Trophoblast cell (in vitro differentiated cells and primary cell): Measurements from ENCODE around the gene MGA.

Source experiments
- DNase-seq, 2 donors: peaks; one replicate each; pipeline ENCODE4 v3.0.0-alpha.2; 2016
- H2AFZ ChIP-seq: 2 replicates; pipeline ENCODE4 v1.6.1; 2013; ENCODE audit warnings: low read length, moderate library complexity, mild to moderate bottlenecking; ENCODE audit not compliant: insufficient read depth, poor library complexity
- H2AK5ac ChIP-seq: 2 replicates; pipeline ENCODE4 v1.6.1; 2013; ENCODE audit warnings: mild to moderate bottlenecking, low read length
- H2BK120ac ChIP-seq: 2 replicates; pipeline ENCODE4 v1.6.1; 2013; ENCODE audit warnings: low read length, mild to moderate bottlenecking, moderate library complexity; ENCODE audit not compliant: insufficient read depth, poor library complexity
- H2BK12ac ChIP-seq: 2 replicates; pipeline ENCODE4 v1.6.1; 2013; ENCODE audit warnings: mild to moderate bottlenecking, low read length, moderate library complexity
- H2BK5ac ChIP-seq: 2 replicates; pipeline ENCODE4 v1.6.1; 2013; ENCODE audit warnings: low read length, low read depth, moderate library complexity, mild to moderate bottlenecking; ENCODE audit not compliant: poor library complexity
- H3K14ac ChIP-seq: 2 replicates; pipeline ENCODE4 v1.6.1; 2013; ENCODE audit warnings: mild to moderate bottlenecking, low read length
- H3K18ac ChIP-seq: 2 replicates; pipeline ENCODE4 v1.6.1; 2013; ENCODE audit warnings: mild to moderate bottlenecking, low read length
- H3K23ac ChIP-seq: 2 replicates; pipeline ENCODE4 v1.6.1; 2013; ENCODE audit warnings: low read length
- H3K27ac ChIP-seq: 2 replicates; pipeline ENCODE4 v1.5.1; 2013; ENCODE audit warnings: low read depth, mild to moderate bottlenecking, inconsistent platforms, low read length, moderate library complexity
- H3K27me3 ChIP-seq: 2 replicates; pipeline ENCODE4 v1.6.1; 2013; ENCODE audit warnings: inconsistent platforms, mild to moderate bottlenecking, low read length, moderate library complexity; ENCODE audit not compliant: insufficient read depth
- H3K36me3 ChIP-seq, 2 experiments: 1 replicate in 1 of 2; 2 replicates in 1 of 2; pipeline ENCODE4 v1.6.1; 2013; ENCODE audit warnings: low read length in 2 of 2, mild to moderate bottlenecking in 2 of 2, moderate library complexity in 1 of 2; ENCODE audit not compliant: insufficient read depth in 2 of 2, control insufficient read depth in 1 of 2
- H3K4ac ChIP-seq: 2 replicates; pipeline ENCODE4 v1.6.1; 2013; ENCODE audit warnings: low read depth, mild to moderate bottlenecking, low read length, moderate library complexity
- H3K4me1 ChIP-seq, 2 experiments: 1 replicate in 1 of 2; 2 replicates in 1 of 2; pipeline ENCODE4 v1.6.1; 2013; ENCODE audit warnings: low read length in 2 of 2, mild to moderate bottlenecking in 2 of 2, moderate library complexity in 1 of 2; ENCODE audit not compliant: insufficient read depth in 2 of 2, control insufficient read depth in 1 of 2
- H3K4me2 ChIP-seq: 2 replicates; pipeline ENCODE4 v1.6.1; 2013; ENCODE audit warnings: inconsistent platforms, mild to moderate bottlenecking, low read length, moderate library complexity
- H3K4me3 ChIP-seq: 2 replicates; pipeline ENCODE4 v1.5.1; 2013; ENCODE audit warnings: mild to moderate bottlenecking, low read depth, low read length, inconsistent platforms
- H3K79me1 ChIP-seq: one replicate; pipeline ENCODE4 v1.6.1; 2013; ENCODE audit warnings: low read length
- H3K79me2 ChIP-seq: 2 replicates; pipeline ENCODE4 v1.6.1; 2013; ENCODE audit warnings: low read length, mild to moderate bottlenecking; ENCODE audit not compliant: control insufficient read depth, insufficient read depth, poor library complexity
- H3K9ac ChIP-seq: 2 replicates; pipeline ENCODE4 v1.6.1; 2013; ENCODE audit warnings: mild to moderate bottlenecking, low read length
- H3K9me3 ChIP-seq: 2 replicates; pipeline ENCODE4 v1.6.1; 2013; ENCODE audit warnings: low read depth, mild to moderate bottlenecking, control low read depth, inconsistent platforms, low read length; ENCODE audit not compliant: insufficient read depth
- H4K12ac ChIP-seq: 2 replicates; pipeline ENCODE4 v1.6.1; 2013; ENCODE audit warnings: low read depth, mild to moderate bottlenecking, low read length, moderate library complexity
- H4K8ac ChIP-seq: 2 replicates; pipeline ENCODE4 v1.6.1; 2013; ENCODE audit warnings: low read depth, mild to moderate bottlenecking, low read length, moderate library complexity
- H4K91ac ChIP-seq: one replicate; pipeline ENCODE4 v1.6.1; 2013; ENCODE audit warnings: low read depth, mild to moderate bottlenecking, low read length, moderate library complexity
- WGBS: extraction: QIAGEN DNeasy Blood & Tissue Kit; methylation state at CpG from one replicate; pipeline ENCODE4 v1.1.7; 2013; ENCODE audit warnings: missing lambda C conversion rate; ENCODE audit not compliant: insufficient read length, insufficient coverage; ENCODE audit errors: extremely low coverage; 5-methylcytosine and 5-hydroxymethylcytosine counted together

Gene MGA

DNA sequence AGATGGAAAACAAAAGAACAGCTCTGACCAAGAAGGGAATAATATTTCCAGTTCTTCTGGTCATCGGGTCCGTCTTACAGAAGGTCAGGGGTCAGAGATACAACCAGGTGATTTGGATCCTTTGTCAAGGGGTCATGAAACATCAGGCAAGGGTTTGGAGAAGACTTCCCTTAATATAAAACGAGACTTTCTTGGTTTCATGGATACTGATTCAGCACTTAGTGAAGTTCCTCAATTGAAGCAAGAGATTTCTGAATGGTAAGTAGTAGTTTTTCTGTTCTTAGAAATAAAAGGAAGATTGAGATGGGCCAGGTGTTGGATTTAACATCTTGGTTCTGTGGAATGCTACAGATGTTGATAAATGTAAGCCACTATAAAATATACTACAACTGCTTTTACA, 9.5 kb downstream of the MGA start:
- Histone ChIP-seq H2BK5ac (no peak overlapping the region), H3K27me3 (no peaks in the 10 kb centered on the region), H3K4me1 (no peaks in the 10 kb centered on the region), H3K4me2 (no peak overlapping the region), H3K4ac (no peak overlapping the region), H3K18ac (no peak overlapping the region), H2BK120ac (no peak overlapping the region), H4K8ac (no peak overlapping the region), H2AK5ac (no peak overlapping the region), H3K9ac (no peak overlapping the region), H3K79me2 (peaks cover 1% of the 10 kb centered on the region), H3K9me3 (no peaks in the 10 kb centered on the region), H3K36me3 (peaks cover 0 to 3% of the 10 kb centered on the region in 2 experiments), H3K27ac (no peak overlapping the region), H3K4me3 (no peak overlapping the region), H4K12ac (no peak overlapping the region), H3K23ac (no peak overlapping the region), H3K79me1 (no peaks in the 10 kb centered on the region), H3K14ac (no peak overlapping the region), H2AFZ (no peak overlapping the region), H2BK12ac (no peak overlapping the region), H4K91ac (no peak overlapping the region)
- no CpG with 5 or more reads among the region's 3 CpGs for WGBS
- no peak for DNase-seq

DNA sequence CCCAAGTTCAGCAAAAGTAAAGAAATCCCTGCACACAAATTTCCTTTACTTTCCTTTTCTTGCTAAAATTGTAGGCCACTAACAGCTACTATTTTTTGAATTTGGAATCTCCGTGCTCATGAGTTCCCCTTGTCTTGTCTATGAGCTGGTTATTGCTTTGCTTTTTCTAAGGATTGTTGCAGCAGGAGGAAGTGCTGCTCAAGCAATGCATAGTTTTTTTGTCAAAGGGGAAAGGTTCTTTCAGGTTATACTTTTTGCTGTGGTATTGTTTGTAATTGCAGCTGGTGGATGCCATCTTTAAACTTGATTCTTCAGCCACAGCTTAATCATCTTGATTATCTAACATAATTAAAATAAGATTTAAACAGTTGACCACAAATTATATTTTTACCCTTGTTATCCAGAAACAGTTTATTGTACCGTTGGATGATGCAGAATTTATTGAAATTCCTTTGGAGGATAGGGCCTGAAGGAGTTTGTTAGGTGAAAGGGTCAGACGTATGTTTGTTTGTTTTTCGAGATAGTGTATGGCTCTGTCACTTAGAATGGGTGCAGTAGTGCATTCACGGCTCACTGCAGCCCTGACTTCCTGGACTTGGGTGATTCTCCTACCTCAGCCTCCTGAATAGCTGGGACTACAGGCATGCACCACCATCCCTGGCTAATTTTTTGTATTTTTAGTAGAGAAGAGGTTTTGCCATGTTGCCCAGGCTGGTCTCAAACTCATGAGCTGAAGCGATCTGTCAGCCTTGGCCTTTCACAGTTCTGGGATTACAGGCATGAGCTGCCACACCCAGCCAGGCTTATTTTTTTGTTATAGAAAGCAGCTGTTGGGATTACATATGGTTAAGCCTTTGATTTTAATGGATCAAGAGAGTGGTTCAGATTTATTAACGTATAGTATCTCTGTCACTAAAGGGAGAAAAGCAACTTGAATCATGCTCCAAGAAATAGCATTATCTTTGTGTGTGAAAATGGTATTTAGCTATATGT, 11.7 kb downstream of the MGA start:
- Histone ChIP-seq H3K4ac (no peak overlapping the region), H3K23ac (no peak overlapping the region), H4K12ac (no peak overlapping the region), H3K27ac (no peak overlapping the region), H3K36me3 (peaks cover 0 to 4% of the 10 kb centered on the region in 2 experiments), H2BK5ac (no peak overlapping the region), H3K4me1 (no peaks in the 10 kb centered on the region), H3K4me2 (no peak overlapping the region), H3K9ac (no peak overlapping the region), H2BK120ac (no peak overlapping the region), H2AK5ac (no peak overlapping the region), H3K4me3 (no peak overlapping the region), H3K18ac (no peak overlapping the region), H2AFZ (no peak overlapping the region), H3K14ac (no peak overlapping the region), H3K9me3 (no peaks in the 10 kb centered on the region), H2BK12ac (no peak overlapping the region), H3K79me1 (no peaks in the 10 kb centered on the region), H3K79me2 (peaks cover 1% of the 10 kb centered on the region), H3K27me3 (no peaks in the 10 kb centered on the region), H4K8ac (no peak overlapping the region), H4K91ac (no peak overlapping the region)
- 100% methylated on average over 1 of the region's 7 CpGs for WGBS
- DNase-seq, result no peak

DNA sequence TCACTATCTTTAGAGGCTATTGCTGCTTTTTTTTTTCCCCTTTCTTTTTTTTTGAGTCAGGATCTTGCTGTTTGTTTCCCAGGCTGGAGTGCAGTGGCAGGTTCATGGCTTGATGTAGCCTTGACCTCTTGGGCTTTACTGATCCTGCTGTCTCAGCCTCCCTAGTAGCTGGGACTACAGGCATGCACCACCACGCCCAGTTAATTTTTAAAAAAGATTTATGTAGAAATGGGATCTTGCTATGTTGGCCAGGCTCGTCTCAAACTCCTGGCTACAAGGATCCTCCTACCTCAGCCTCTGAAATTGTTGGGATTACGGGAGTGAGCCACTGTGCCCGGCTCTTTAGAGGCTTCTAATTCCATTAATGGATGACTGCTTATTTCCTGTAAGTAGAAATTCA, 15.1 kb downstream of the MGA start:
- H4K12ac ChIP-seq, result no peak overlapping the region
- no peak overlapping the region for H3K23ac ChIP-seq

DNA sequence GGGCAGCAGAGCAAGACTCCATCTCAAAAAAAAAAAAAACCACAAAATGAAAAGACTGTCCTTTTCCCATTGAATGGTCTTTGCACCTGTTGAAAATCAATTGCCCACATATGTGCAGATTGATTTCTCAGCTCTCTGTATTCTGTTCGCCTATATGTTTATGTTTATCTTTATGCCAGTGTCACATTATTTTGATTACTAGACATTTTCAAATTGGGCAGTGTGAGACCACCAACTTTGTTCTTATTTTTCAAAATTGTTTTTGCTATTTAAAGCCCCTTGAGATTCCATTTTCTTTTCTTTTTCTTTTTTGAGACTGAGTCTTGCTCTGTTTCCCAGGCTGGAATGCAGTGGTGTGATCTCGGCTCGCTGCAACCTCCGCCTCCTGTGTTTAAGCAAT, 18.5 kb downstream of the MGA start:
- Histone ChIP-seq H3K4me1 (no peaks in the 10 kb centered on the region), H4K12ac (no peak overlapping the region), H2BK5ac (no peak overlapping the region), H2BK120ac (no peak overlapping the region), H3K9ac (no peak overlapping the region), H3K18ac (no peak overlapping the region), H3K4ac (no peak overlapping the region), H3K27me3 (no peaks in the 10 kb centered on the region), H3K23ac (no peak overlapping the region), H2AK5ac (no peak overlapping the region), H3K27ac (no peak overlapping the region), H4K8ac (no peak overlapping the region), H3K4me3 (no peak overlapping the region), H2BK12ac (no peak overlapping the region), H3K14ac (no peak overlapping the region), H3K4me2 (no peak overlapping the region), H4K91ac (no peak overlapping the region), H3K79me1 (no peaks in the 10 kb centered on the region), H3K36me3 (peaks cover 1 to 4% of the 10 kb centered on the region in 2 experiments), H3K9me3 (no peaks in the 10 kb centered on the region), H3K79me2 (peaks cover 5% of the 10 kb centered on the region), H2AFZ (no peak overlapping the region)
- WGBS, result no CpG with 5 or more reads among the region's 4 CpGs
- no peak for DNase-seq

More for the DNA sequence above, 15.1 kb downstream of the MGA start:
- Histone ChIP-seq H3K4me1 (no peaks in the 10 kb centered on the region), H3K4me3 (no peak overlapping the region), H2BK12ac (no peak overlapping the region), H3K27me3 (no peaks in the 10 kb centered on the region), H2AK5ac (no peak overlapping the region), H3K79me1 (no peaks in the 10 kb centered on the region), H3K9me3 (no peaks in the 10 kb centered on the region), H3K4ac (no peak overlapping the region), H3K36me3 (peaks cover 1 to 4% of the 10 kb centered on the region in 2 experiments), H4K91ac (no peak overlapping the region), H4K8ac (no peak overlapping the region), H3K4me2 (no peak overlapping the region), H2BK5ac (no peak overlapping the region), H3K79me2 (peaks cover 4% of the 10 kb centered on the region), H2BK120ac (no peak overlapping the region), H3K18ac (no peak overlapping the region), H3K27ac (no peak overlapping the region), H3K9ac (no peak overlapping the region), H3K14ac (no peak overlapping the region), H2AFZ (no peak overlapping the region)
- WGBS, result no CpG with 5 or more reads among the region's 4 CpGs
- DNase-seq, result no peak
